Measurements from ENCODE around the gene FBXO46.

DNA sequence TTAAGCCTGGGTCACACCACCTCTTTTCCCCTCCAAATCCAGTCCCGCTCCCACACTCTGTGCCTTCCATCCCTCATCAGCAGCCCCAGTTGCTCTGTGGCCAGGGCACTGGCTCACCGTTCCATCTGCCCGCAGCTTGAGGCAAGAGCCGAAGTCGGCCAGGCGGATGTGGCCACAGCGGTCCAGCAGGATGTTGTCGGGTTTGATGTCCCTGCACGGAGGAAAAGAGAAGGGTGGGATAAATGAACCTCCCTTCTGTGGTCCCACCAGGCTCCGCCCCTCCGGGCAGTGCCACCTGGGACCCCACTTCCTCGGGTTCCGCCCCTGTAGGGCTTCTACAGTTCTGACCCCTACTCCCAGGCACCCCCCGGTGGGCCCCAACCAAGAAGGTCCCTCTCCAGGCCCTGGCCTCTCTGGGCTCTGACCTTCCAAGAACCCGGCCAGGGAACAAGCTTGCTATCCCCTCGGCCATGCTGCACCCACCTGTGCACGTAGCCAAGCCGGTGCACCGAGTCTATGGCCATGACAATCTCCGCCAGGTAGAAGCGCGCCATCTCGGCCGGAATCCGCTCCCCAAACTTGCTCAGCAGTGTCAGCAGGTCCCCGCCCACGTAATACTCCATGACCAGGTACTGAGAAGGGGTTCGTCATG, 47.4 kb upstream of the FBXO46 start:
- TF ChIP-seq, protein P1, sequence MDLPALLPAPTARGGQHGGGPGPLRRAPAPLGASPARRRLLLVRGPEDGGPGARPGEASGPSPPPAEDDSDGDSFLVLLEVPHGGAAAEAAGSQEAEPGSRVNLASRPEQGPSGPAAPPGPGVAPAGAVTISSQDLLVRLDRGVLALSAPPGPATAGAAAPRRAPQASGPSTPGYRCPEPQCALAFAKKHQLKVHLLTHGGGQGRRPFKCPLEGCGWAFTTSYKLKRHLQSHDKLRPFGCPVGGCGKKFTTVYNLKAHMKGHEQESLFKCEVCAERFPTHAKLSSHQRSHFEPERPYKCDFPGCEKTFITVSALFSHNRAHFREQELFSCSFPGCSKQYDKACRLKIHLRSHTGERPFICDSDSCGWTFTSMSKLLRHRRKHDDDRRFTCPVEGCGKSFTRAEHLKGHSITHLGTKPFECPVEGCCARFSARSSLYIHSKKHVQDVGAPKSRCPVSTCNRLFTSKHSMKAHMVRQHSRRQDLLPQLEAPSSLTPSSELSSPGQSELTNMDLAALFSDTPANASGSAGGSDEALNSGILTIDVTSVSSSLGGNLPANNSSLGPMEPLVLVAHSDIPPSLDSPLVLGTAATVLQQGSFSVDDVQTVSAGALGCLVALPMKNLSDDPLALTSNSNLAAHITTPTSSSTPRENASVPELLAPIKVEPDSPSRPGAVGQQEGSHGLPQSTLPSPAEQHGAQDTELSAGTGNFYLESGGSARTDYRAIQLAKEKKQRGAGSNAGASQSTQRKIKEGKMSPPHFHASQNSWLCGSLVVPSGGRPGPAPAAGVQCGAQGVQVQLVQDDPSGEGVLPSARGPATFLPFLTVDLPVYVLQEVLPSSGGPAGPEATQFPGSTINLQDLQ (CRISPR knock-in tag; IDR thresholded peaks at IDR 0.05): no peak
- no peak for TF ChIP-seq EZH2 (conservative IDR thresholded peaks at IDR 0.05; ENCODE audit: low read depth, low read length)
- TF ChIP-seq, protein P2, sequence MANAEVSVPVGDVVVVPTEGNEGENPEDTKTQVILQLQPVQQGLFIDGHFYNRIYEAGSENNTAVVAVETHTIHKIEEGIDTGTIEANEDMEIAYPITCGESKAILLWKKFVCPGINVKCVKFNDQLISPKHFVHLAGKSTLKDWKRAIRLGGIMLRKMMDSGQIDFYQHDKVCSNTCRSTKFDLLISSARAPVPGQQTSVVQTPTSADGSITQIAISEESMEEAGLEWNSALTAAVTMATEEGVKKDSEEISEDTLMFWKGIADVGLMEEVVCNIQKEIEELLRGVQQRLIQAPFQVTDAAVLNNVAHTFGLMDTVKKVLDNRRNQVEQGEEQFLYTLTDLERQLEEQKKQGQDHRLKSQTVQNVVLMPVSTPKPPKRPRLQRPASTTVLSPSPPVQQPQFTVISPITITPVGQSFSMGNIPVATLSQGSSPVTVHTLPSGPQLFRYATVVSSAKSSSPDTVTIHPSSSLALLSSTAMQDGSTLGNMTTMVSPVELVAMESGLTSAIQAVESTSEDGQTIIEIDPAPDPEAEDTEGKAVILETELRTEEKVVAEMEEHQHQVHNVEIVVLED (CRISPR knock-in tag; IDR thresholded peaks at IDR 0.05; ENCODE audit: borderline replicate concordance): no peak
- TF ChIP-seq, protein P3, sequence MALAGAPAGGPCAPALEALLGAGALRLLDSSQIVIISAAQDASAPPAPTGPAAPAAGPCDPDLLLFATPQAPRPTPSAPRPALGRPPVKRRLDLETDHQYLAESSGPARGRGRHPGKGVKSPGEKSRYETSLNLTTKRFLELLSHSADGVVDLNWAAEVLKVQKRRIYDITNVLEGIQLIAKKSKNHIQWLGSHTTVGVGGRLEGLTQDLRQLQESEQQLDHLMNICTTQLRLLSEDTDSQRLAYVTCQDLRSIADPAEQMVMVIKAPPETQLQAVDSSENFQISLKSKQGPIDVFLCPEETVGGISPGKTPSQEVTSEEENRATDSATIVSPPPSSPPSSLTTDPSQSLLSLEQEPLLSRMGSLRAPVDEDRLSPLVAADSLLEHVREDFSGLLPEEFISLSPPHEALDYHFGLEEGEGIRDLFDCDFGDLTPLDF (CRISPR knock-in tag; IDR thresholded peaks at IDR 0.05): no peak
- TF ChIP-seq, protein P4, sequence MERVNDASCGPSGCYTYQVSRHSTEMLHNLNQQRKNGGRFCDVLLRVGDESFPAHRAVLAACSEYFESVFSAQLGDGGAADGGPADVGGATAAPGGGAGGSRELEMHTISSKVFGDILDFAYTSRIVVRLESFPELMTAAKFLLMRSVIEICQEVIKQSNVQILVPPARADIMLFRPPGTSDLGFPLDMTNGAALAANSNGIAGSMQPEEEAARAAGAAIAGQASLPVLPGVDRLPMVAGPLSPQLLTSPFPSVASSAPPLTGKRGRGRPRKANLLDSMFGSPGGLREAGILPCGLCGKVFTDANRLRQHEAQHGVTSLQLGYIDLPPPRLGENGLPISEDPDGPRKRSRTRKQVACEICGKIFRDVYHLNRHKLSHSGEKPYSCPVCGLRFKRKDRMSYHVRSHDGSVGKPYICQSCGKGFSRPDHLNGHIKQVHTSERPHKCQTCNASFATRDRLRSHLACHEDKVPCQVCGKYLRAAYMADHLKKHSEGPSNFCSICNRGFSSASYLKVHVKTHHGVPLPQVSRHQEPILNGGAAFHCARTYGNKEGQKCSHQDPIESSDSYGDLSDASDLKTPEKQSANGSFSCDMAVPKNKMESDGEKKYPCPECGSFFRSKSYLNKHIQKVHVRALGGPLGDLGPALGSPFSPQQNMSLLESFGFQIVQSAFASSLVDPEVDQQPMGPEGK (CRISPR knock-in tag; IDR thresholded peaks at IDR 0.05): no peak
- no peak for TF ChIP-seq ZFYVE20 (CRISPR knock-in tag; IDR thresholded peaks at IDR 0.05; ENCODE audit: borderline replicate concordance, low read depth)
- TF ChIP-seq, protein P5, sequence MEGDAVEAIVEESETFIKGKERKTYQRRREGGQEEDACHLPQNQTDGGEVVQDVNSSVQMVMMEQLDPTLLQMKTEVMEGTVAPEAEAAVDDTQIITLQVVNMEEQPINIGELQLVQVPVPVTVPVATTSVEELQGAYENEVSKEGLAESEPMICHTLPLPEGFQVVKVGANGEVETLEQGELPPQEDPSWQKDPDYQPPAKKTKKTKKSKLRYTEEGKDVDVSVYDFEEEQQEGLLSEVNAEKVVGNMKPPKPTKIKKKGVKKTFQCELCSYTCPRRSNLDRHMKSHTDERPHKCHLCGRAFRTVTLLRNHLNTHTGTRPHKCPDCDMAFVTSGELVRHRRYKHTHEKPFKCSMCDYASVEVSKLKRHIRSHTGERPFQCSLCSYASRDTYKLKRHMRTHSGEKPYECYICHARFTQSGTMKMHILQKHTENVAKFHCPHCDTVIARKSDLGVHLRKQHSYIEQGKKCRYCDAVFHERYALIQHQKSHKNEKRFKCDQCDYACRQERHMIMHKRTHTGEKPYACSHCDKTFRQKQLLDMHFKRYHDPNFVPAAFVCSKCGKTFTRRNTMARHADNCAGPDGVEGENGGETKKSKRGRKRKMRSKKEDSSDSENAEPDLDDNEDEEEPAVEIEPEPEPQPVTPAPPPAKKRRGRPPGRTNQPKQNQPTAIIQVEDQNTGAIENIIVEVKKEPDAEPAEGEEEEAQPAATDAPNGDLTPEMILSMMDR (CRISPR knock-in tag; IDR thresholded peaks at IDR 0.05): no peak
- TF ChIP-seq ZNF543 (CRISPR knock-in tag; IDR thresholded peaks at IDR 0.05): no peak
- no peak for TF ChIP-seq ZBTB7A (CRISPR knock-in tag; IDR thresholded peaks at IDR 0.05)
- TF ChIP-seq CBFB (CRISPR knock-in tag; IDR thresholded peaks at IDR 0.05): no peak
- TF ChIP-seq, protein P6, sequence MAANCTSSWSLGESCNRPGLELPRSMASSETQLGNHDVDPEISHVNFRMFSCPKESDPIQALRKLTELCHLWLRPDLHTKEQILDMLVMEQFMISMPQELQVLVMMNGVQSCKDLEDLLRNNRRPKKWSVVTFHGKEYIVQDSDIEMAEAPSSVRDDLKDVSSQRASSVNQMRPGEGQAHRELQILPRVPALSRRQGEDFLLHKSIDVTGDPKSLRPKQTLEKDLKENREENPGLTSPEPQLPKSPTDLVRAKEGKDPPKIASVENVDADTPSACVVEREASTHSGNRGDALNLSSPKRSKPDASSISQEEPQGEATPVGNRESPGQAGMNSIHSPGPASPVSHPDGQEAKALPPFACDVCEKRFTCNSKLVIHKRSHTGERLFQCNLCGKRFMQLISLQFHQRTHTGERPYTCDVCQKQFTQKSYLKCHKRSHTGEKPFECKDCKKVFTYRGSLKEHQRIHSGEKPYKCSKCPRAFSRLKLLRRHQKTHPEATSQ (CRISPR knock-in tag; IDR thresholded peaks at IDR 0.05; ENCODE audit: borderline replicate concordance): no peak
